Measurements from ENCODE around the gene PLA2G3. TPM values are rescaled to one million over a fixed set of nuclear protein-coding genes. Genes with fewer than 3 reads are reported as not detected.

Gene PLA2G3
- total and polyA plus RNA-seq, 3 experiments from 2014 or later = not detected

DNA sequence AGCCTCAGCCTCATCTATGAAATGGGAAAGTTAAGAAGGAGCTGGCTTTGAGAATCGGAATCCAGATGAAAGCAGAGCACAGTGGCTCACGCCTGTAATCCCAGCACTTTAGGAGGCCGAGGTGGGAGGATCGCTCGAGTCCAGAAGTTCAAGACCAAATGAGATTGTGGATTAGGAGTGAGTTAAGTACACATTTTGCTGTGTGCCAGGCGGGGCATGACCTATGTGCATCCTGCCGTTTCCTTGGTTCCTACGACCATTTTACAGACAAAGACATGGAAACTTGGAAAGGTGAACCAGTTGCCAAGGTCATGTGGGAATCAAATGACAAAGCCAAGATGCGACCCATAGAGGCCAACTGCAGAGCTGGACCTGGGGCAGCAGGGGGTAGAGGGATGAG lies 4.2 kb downstream of the PLA2G3 start:
- Histone ChIP-seq H3K36me3 (ENCODE audit: insufficient read depth, low read length) (no peaks in the 10 kb centered on the region), H3K9me3 (ENCODE audit: low read length) (no peaks in the 10 kb centered on the region), H3K4me1 (ENCODE audit: insufficient read depth, low read length) (no peaks in the 10 kb centered on the region), H3K4me3 (ENCODE audit: low read length) (no peak overlapping the region), H3K27me3 (ENCODE audit: insufficient read depth, low read length, poor library complexity, severe bottlenecking) (no peaks in the 10 kb centered on the region), H3K27ac (ENCODE audit: low read depth, low read length) (no peak overlapping the region)
- Mint-ChIP-seq H3K36me3 (no peaks in the 10 kb centered on the region), H3K4me1 (no peaks in the 10 kb centered on the region), H3K4me3 (no peak overlapping the region), H3K9me3 (no peaks in the 10 kb centered on the region), H3K27ac (no peak overlapping the region), H3K27me3 (peaks cover 8 to 9% of the 10 kb centered on the region in 2 donors)
- ChIA-PET POLR2A (interaction anchor here (0.6 kb wide), 1 partner anchor 1080 kb away, joined by 4 read pairs; no protein-coding TSS in a partner anchor), CTCF (no interaction called here)
- no peak for DNase-seq

- ChIA-PET CTCF (no interaction called here), POLR2A (interaction anchor here (0.6 kb wide), 1 partner anchor 1080 kb away, joined by 4 read pairs; no protein-coding TSS in a partner anchor)
- H3K27me3 Mint-ChIP-seq = peaks cover 8% of the 10 kb centered on the region in 2 donors
- no peak overlapping the region for H3K27ac ChIP-seq (ENCODE audit: low read depth, low read length)
- no peaks in the 10 kb centered on the region for H3K9me3 ChIP-seq (ENCODE audit: low read length)
- no peak overlapping the region for H3K4me3 ChIP-seq (ENCODE audit: low read length)
- H3K27ac Mint-ChIP-seq = no peak overlapping the region
- no peak for DNase-seq
- no peaks in the 10 kb centered on the region for H3K36me3 ChIP-seq (ENCODE audit: insufficient read depth, low read length)
- no peaks in the 10 kb centered on the region for H3K27me3 ChIP-seq (ENCODE audit: insufficient read depth, low read length, poor library complexity, severe bottlenecking)
- H3K36me3 Mint-ChIP-seq = no peaks in the 10 kb centered on the region
- no peaks in the 10 kb centered on the region for H3K9me3 Mint-ChIP-seq
- H3K4me1 Mint-ChIP-seq = no peaks in the 10 kb centered on the region
- H3K4me3 Mint-ChIP-seq = no peak overlapping the region
- H3K4me1 ChIP-seq (ENCODE audit: insufficient read depth, low read length) = no peaks in the 10 kb centered on the region
These were observed 4.6 kb downstream of the PLA2G3 start for GRCh38 chr22:31135706-31136105.

DNA sequence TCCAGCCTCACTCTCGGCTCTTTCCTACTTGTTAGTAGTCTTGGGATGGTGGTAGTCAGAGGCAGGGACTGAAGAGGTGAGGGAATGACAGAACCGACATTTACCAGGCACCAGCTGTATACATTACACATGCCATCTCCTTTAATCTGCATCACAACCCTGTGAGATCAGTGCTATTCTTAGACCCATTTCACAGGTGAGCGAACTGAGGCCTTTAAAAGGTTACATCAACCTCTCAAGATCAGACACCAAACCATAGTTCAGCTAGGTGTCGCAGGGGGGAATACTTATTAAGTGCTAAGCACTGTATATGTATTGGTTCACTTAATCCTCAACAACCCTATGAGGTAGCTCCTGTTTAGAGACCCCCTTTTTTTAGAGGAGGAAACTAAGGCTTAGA lies 5.6 kb downstream of the PLA2G3 start:
- no peaks in the 10 kb centered on the region for H3K4me1 ChIP-seq (ENCODE audit: insufficient read depth, low read length)
- no peaks in the 10 kb centered on the region for H3K9me3 Mint-ChIP-seq
- ChIA-PET CTCF (no interaction called here), POLR2A (no interaction called here)
- no peak overlapping the region for H3K4me3 Mint-ChIP-seq
- no peaks in the 10 kb centered on the region for H3K36me3 ChIP-seq (ENCODE audit: insufficient read depth, low read length)
- peaks cover 4 to 7% of the 10 kb centered on the region in 2 donors for H3K27me3 Mint-ChIP-seq
- no peak overlapping the region for H3K4me3 ChIP-seq (ENCODE audit: low read length)
- H3K27me3 ChIP-seq (ENCODE audit: insufficient read depth, low read length, poor library complexity, severe bottlenecking) = no peaks in the 10 kb centered on the region
- no peak overlapping the region for H3K27ac Mint-ChIP-seq
- H3K27ac ChIP-seq (ENCODE audit: low read depth, low read length) = no peak overlapping the region
- H3K36me3 Mint-ChIP-seq = no peaks in the 10 kb centered on the region
- no peaks in the 10 kb centered on the region for H3K4me1 Mint-ChIP-seq
- no peaks in the 10 kb centered on the region for H3K9me3 ChIP-seq (ENCODE audit: low read length)
- DNase-seq = no peak

- Histone ChIP-seq H3K4me1 (ENCODE audit: insufficient read depth, low read length) (no peaks in the 10 kb centered on the region), H3K4me3 (ENCODE audit: low read length) (no peak overlapping the region), H3K27me3 (ENCODE audit: insufficient read depth, low read length, poor library complexity, severe bottlenecking) (no peaks in the 10 kb centered on the region), H3K27ac (ENCODE audit: low read depth, low read length) (no peak overlapping the region), H3K36me3 (ENCODE audit: insufficient read depth, low read length) (no peaks in the 10 kb centered on the region), H3K9me3 (ENCODE audit: low read length) (no peaks in the 10 kb centered on the region)
- no peaks in the 10 kb centered on the region for H3K4me1 Mint-ChIP-seq
- H3K27ac Mint-ChIP-seq = no peak overlapping the region
- no peak overlapping the region for H3K4me3 Mint-ChIP-seq
- no peak for DNase-seq
- H3K36me3 Mint-ChIP-seq = no peaks in the 10 kb centered on the region
- no peaks in the 10 kb centered on the region for H3K9me3 Mint-ChIP-seq
- ChIA-PET CTCF (no interaction called here), POLR2A (no interaction called here)
- peaks cover 2 to 4% of the 10 kb centered on the region in 2 donors for H3K27me3 Mint-ChIP-seq
These were observed 6.4 kb downstream of the PLA2G3 start for GRCh38 chr22:31133911-31134310.

- H3K27ac Mint-ChIP-seq = peak overlapping the region in 1 of 8 donors; percentile 32
- POLR2A ChIA-PET = no interaction called here
- H3K9me3 Mint-ChIP-seq = no peaks in the 10 kb centered on the region
- H3K4me1 Mint-ChIP-seq = no peaks in the 10 kb centered on the region
- no peaks in the 10 kb centered on the region for H3K36me3 ChIP-seq (ENCODE audit: insufficient read depth, low read length)
- no peaks in the 10 kb centered on the region for H3K9me3 ChIP-seq (ENCODE audit: low read length)
- no peak for DNase-seq
- no peak overlapping the region for H3K27ac ChIP-seq (ENCODE audit: low read depth, low read length)
- H3K4me3 Mint-ChIP-seq = no peak overlapping the region
- CTCF ChIA-PET = no interaction called here
- H3K27me3 ChIP-seq (ENCODE audit: insufficient read depth, low read length, poor library complexity, severe bottlenecking) = no peaks in the 10 kb centered on the region
- peaks cover 4 to 13% of the 10 kb centered on the region in 2 donors for H3K27me3 Mint-ChIP-seq
- H3K4me3 ChIP-seq (ENCODE audit: low read length) = no peak overlapping the region
- no peaks in the 10 kb centered on the region for H3K36me3 Mint-ChIP-seq
- no peaks in the 10 kb centered on the region for H3K4me1 ChIP-seq (ENCODE audit: insufficient read depth, low read length)
These were observed 9.4 kb downstream of the PLA2G3 start for GRCh38 chr22:31130873-31131272.

DNA sequence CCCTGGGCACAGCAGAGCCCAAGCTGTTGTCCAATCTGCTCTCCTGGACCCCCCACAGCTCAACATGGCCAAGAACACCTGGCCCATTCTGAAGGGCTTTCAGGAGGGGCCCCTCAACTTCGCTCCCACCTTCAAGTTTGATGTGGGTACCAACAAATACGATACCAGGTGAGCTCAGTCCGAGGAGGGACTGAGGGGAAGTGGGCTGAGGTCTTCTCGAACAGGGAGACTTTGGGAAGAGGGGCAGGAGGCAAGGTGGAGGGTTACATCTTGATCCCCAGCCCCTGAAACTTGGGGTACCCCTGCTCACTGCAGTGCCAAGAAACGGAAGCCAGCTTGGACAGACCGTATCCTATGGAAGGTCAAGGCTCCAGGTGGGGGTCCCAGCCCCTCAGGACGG lies 12.2 kb downstream of the PLA2G3 start:
- no peaks in the 10 kb centered on the region for H3K36me3 ChIP-seq (ENCODE audit: insufficient read depth, low read length)
- Mint-ChIP-seq H3K27ac (no peak overlapping the region), H3K4me1 (no peaks in the 10 kb centered on the region), H3K9me3 (no peaks in the 10 kb centered on the region), H3K27me3 (peaks cover 4 to 13% of the 10 kb centered on the region in 2 donors), H3K4me3 (no peak overlapping the region), H3K36me3 (no peaks in the 10 kb centered on the region)
- no peaks in the 10 kb centered on the region for H3K27me3 ChIP-seq (ENCODE audit: insufficient read depth, low read length, poor library complexity, severe bottlenecking)
- no peak overlapping the region for H3K27ac ChIP-seq (ENCODE audit: low read depth, low read length)
- no peak for DNase-seq
- H3K4me3 ChIP-seq (ENCODE audit: low read length) = no peak overlapping the region
- ChIA-PET CTCF (no interaction called here), POLR2A (no interaction called here)
- no peaks in the 10 kb centered on the region for H3K4me1 ChIP-seq (ENCODE audit: insufficient read depth, low read length)
- no peaks in the 10 kb centered on the region for H3K9me3 ChIP-seq (ENCODE audit: low read length)

- CTCF ChIA-PET = no interaction called here
- H3K9me3 ChIP-seq (ENCODE audit: low read length) = no peaks in the 10 kb centered on the region
- no peaks in the 10 kb centered on the region for H3K4me1 ChIP-seq (ENCODE audit: insufficient read depth, low read length)
- Mint-ChIP-seq H3K9me3 (no peaks in the 10 kb centered on the region), H3K27me3 (peaks cover 4 to 13% of the 10 kb centered on the region in 2 donors), H3K4me3 (no peak overlapping the region), H3K27ac (no peak overlapping the region), H3K4me1 (no peaks in the 10 kb centered on the region), H3K36me3 (no peaks in the 10 kb centered on the region)
- no peaks in the 10 kb centered on the region for H3K36me3 ChIP-seq (ENCODE audit: insufficient read depth, low read length)
- H3K4me3 ChIP-seq (ENCODE audit: low read length) = no peak overlapping the region
- POLR2A ChIA-PET = no interaction called here
- no peaks in the 10 kb centered on the region for H3K27me3 ChIP-seq (ENCODE audit: insufficient read depth, low read length, poor library complexity, severe bottlenecking)
- no peak for DNase-seq
- H3K27ac ChIP-seq (ENCODE audit: low read depth, low read length) = no peak overlapping the region
These were observed 13.0 kb downstream of the PLA2G3 start for GRCh38 chr22:31127181-31127772.

DNA sequence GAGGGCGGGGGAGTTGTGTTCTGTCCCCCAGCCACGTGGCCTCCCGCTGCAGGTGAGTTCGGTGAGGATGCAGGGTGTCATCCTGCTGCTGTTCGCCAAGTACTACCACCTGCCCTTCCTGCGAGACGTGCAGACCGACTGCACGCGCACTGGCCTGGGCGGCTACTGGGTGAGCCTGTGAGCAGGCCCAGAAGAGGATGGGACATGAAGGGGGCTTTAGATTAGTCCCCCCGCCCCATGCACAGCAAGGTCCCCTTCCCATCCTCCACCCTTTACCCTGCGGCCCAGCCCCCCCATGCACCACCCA lies 13.5 kb downstream of the PLA2G3 start:
- no peak overlapping the region for H3K4me3 ChIP-seq (ENCODE audit: low read length)
- H3K36me3 Mint-ChIP-seq = no peaks in the 10 kb centered on the region
- H3K9me3 ChIP-seq (ENCODE audit: low read length) = no peaks in the 10 kb centered on the region
- H3K4me3 Mint-ChIP-seq = no peak overlapping the region
- H3K27ac Mint-ChIP-seq = no peak overlapping the region
- H3K4me1 ChIP-seq (ENCODE audit: insufficient read depth, low read length) = no peaks in the 10 kb centered on the region
- no peak for DNase-seq
- POLR2A ChIA-PET = no interaction called here
- CTCF ChIA-PET = no interaction called here
- peaks cover 4 to 13% of the 10 kb centered on the region in 2 donors for H3K27me3 Mint-ChIP-seq
- H3K9me3 Mint-ChIP-seq = no peaks in the 10 kb centered on the region
- H3K27me3 ChIP-seq (ENCODE audit: insufficient read depth, low read length, poor library complexity, severe bottlenecking) = no peaks in the 10 kb centered on the region
- no peaks in the 10 kb centered on the region for H3K4me1 Mint-ChIP-seq
- no peak overlapping the region for H3K27ac ChIP-seq (ENCODE audit: low read depth, low read length)
- H3K36me3 ChIP-seq (ENCODE audit: insufficient read depth, low read length) = no peaks in the 10 kb centered on the region

Data from CD8-positive, alpha-beta memory T cell (primary cell).